ENCODE measurements around the gene CD27. TPM values are rescaled to one million over a fixed set of nuclear protein-coding genes. Genes with fewer than 3 reads are reported as not detected.

The CD27 gene
- total and polyA plus RNA-seq, 9 of the 15 experiments (the other 6 are each of a cell fraction or from before 2014, with no cell fraction given): 0.24 TPM; not detected in 8

GRCh38 chr12:6430124-6430989, 14.4 kb upstream of the CD27 start:
- H3K27ac ChIP-seq (ENCODE audit: extremely low read depth, low read depth, low read length): peak overlapping the region; percentile 83
- peak overlapping the region; percentile 84 for H3K4me2 ChIP-seq (ENCODE audit: insufficient read depth, low read length)
- peak overlapping the region; percentile 72 to 82; a peak in 3 of 4 replicates for H3K9ac ChIP-seq (ENCODE audit: insufficient read depth in 1 of 2, low read depth in 2 of 2, low read length in 2 of 2)
- ChIA-PET CTCF (ENCODE audit: low intra/inter-chr PET ratio) (no interaction called here), POLR2A (no interaction called here)
- peak overlapping the region; percentile 1; the same call in 1 of the 2 replicates for H3K4me3 ChIP-seq
- DNase-seq (ENCODE audit: extremely low read depth in 1 of 4, low spot score in 3 of 4): peak; percentile 70 to 86 (median 73)
- no peaks in the 10 kb centered on the region for H3K27me3 ChIP-seq (ENCODE audit: control insufficient read depth in 2 of 2, insufficient read depth in 2 of 2, low read length in 2 of 2)
- peak; percentile 94 for ATAC-seq
- H3K9me3 ChIP-seq (replicated peaks; ENCODE audit: control insufficient read depth, insufficient read depth, low read depth, low read length): no peaks in the 10 kb centered on the region
- peaks cover 7 to 18% of the 10 kb centered on the region in 2 experiments; a peak in 3 of 5 replicates for H3K4me1 ChIP-seq (replicated peaks in 1 of 2; ENCODE audit: control insufficient read depth in 2 of 2, insufficient read depth in 2 of 2, low read length in 2 of 2)
- no TSS peak for BruUV-seq (replicated peaks)
- WGBS (ENCODE audit: insufficient coverage, low coverage, missing lambda C conversion rate): 5% methylated on average over 19 of the region's 19 CpGs
- H2AFZ ChIP-seq (ENCODE audit: low read depth, low read length): peak overlapping the region; percentile 90
- no peaks in the 10 kb centered on the region for H4K20me1 ChIP-seq (replicated peaks; ENCODE audit: control insufficient read depth, insufficient read depth, low read length)
- intact Hi-C loops (cut with micrococcal nuclease): no loop called here
- no peaks in the 10 kb centered on the region for H3K36me3 ChIP-seq (ENCODE audit: control insufficient read depth, insufficient read depth, low read length)
- H3K79me2 ChIP-seq (ENCODE audit: control insufficient read depth, insufficient read depth, low read length): no peaks in the 10 kb centered on the region
- H3K9me1 ChIP-seq (ENCODE audit: control insufficient read depth, insufficient read depth, low read length): no peaks in the 10 kb centered on the region
- in situ Hi-C loops (cut with MboI): no loop called here
- peak; percentile 93 for FAIRE-seq
- TF ChIP-seq ZNF436 (CRISPR knock-in tag; IDR thresholded peaks at IDR 0.05) (no peak), DPF2 (IDR thresholded peaks at IDR 0.05) (peak; percentile 91), ZNF707 (CRISPR knock-in tag; conservative IDR thresholded peaks at IDR 0.05) (no peak), E2F8 (IDR thresholded peaks at IDR 0.05; ENCODE audit: low read depth, partially characterized antibody) (no peak), RBM14 (IDR thresholded peaks at IDR 0.05; ENCODE audit: borderline replicate concordance, insufficient read depth, low read depth, low read length) (no peak), ILK (tag; IDR thresholded peaks at IDR 0.05; ENCODE audit: borderline replicate concordance, low read depth) (no peak), HDGF (IDR thresholded peaks at IDR 0.05) (no peak), STAT6 (CRISPR knock-in tag; IDR thresholded peaks at IDR 0.05) (no peak), ZNF140 (CRISPR knock-in tag; IDR thresholded peaks at IDR 0.05) (no peak), ARID2 (IDR thresholded peaks at IDR 0.05) (no peak), ZNF324 (CRISPR knock-in tag; IDR thresholded peaks at IDR 0.05) (no peak), PURB (CRISPR knock-in tag; IDR thresholded peaks at IDR 0.05; ENCODE audit: low read depth) (no peak), EHMT2 (IDR thresholded peaks at IDR 0.05) (no peak), DACH1 (IDR thresholded peaks at IDR 0.05; ENCODE audit: partially characterized antibody) (no peak), ETV1 (tag; conservative IDR thresholded peaks at IDR 0.05; ENCODE audit: low read depth) (no peak), HINFP (tag; conservative IDR thresholded peaks at IDR 0.05; ENCODE audit: low read depth) (no peak)

Measured in K562 (cell line).